SH-SY5Y (cell line): Measurements from ENCODE around the gene PHC2.

Experiments used
- GATA2 ChIP-seq: IDR thresholded peaks from 2 replicates; pipeline ENCODE4 v1.6.1; 2011; ENCODE audit warnings: mild to moderate bottlenecking, low read depth, low read length
- GATA3 ChIP-seq: IDR thresholded peaks from 2 replicates; pipeline ENCODE4 v1.6.1; 2011; ENCODE audit warnings: low read depth, mild to moderate bottlenecking, low read length, moderate library complexity

DNA sequence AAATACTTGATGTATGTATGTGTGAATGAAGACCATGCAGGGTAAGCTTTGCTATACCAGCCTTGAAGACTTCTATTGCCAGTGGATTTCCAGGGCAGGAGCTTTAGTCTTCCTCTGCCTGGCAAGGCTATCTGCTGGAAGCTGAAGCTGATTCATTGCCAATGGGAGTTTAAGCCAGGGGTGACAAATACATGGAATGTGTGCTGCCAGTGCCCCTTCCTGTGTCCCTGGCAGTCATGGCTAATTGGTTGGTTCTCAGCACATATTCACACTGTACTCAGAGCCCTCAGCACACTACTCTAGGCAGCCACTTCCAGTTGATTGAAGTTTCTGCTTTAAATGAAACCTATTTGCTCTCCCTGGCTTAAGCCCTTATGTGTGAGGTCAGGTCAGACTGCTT, 43.0 kb upstream of the PHC2 start:
- TF ChIP-seq GATA3 (no peak), GATA2 (no peak)
